HG03066 (cell line): Measurements from ENCODE around the gene KDM8.
"Not testable (repeated sequence)": the region's sequence is repeated elsewhere in the genome, so short reads cannot be mapped to it uniquely, and the experiment has no call there.

Experiments used
- ATAC-seq: cut with Tn5 transposase; IDR thresholded peaks from one replicate; pipeline ENCODE4 v1.9.1; 2021; ENCODE audit warnings: low read depth; ENCODE audit not compliant: unreplicated experiment

The KDM8 gene

GRCh38 chr16:27190316-27190871, 12.9 kb upstream of the KDM8 start:
- ATAC-seq = no peak

- no peak for ATAC-seq
These were observed 11.9 kb upstream of the KDM8 start for GRCh38 chr16:27191352-27191924.

GRCh38 chr16:27193300-27193990, 9.9 kb upstream of the KDM8 start:
- ATAC-seq = no peak

GRCh38 chr16:27195076-27195741, 8.1 kb upstream of the KDM8 start:
- no peak for ATAC-seq

- ATAC-seq = no peak
These were observed 7.3 kb upstream of the KDM8 start for GRCh38 chr16:27195941-27196595.

- no peak for ATAC-seq
These were observed 6.3 kb upstream of the KDM8 start for GRCh38 chr16:27197004-27197403.

- no peak for ATAC-seq
These were observed 4.7 kb upstream of the KDM8 start for GRCh38 chr16:27198451-27199234.

GRCh38 chr16:27199235-27199586, 4.1 kb upstream of the KDM8 start:
- no peak for ATAC-seq

- ATAC-seq = peak; percentile 40
These were observed 3.6 kb upstream of the KDM8 start for GRCh38 chr16:27199736-27200135.

- ATAC-seq = not testable (repeated sequence)
These were observed 2.4 kb upstream of the KDM8 start for GRCh38 chr16:27200914-27201313.

- ATAC-seq = peak; percentile 53
These were observed 311 bp upstream of the KDM8 start for GRCh38 chr16:27202923-27203506.

- ATAC-seq = no peak
These were observed 1.1 kb downstream of the KDM8 start for GRCh38 chr16:27204312-27204915.

- no peak for ATAC-seq
These were observed 2.2 kb downstream of the KDM8 start for GRCh38 chr16:27205423-27206065.

- not testable (repeated sequence) for ATAC-seq
These were observed 3.8 kb downstream of the KDM8 start for GRCh38 chr16:27207121-27207520.

- no peak for ATAC-seq
These were observed 4.9 kb downstream of the KDM8 start for GRCh38 chr16:27208081-27208680.

- ATAC-seq = no peak
These were observed 5.5 kb downstream of the KDM8 start for GRCh38 chr16:27208796-27209195.

- ATAC-seq = no peak
These were observed 6.3 kb downstream of the KDM8 start for GRCh38 chr16:27209591-27209990.

- ATAC-seq = no peak
These were observed 6.8 kb downstream of the KDM8 start for GRCh38 chr16:27210174-27210573.

GRCh38 chr16:27211026-27211425, 7.7 kb downstream of the KDM8 start:
- no peak for ATAC-seq
